NB4 (cell line): ENCODE results near the gene CYP2B6.
"Not testable (repeated sequence)": the region's sequence is repeated elsewhere in the genome, so short reads cannot be mapped to it uniquely, and the experiment has no call there.

Source experiments
- DNase-seq: peaks from one replicate; pipeline ENCODE4 v3.0.0; 2010; ENCODE audit warnings: low read depth
- H3K4me3 ChIP-seq: one replicate; pipeline ENCODE4 v1.5.1; 2011; ENCODE audit warnings: mild to moderate bottlenecking, low read depth, low read length, moderate library complexity
- MYC ChIP-seq: IDR thresholded peaks from 2 replicates; pipeline ENCODE4 v1.6.1; 2011; ENCODE audit warnings: low read depth, low read length
- POLR2A ChIP-seq: IDR thresholded peaks from 2 replicates; pipeline ENCODE4 v1.6.1; 2011; ENCODE audit warnings: mild to moderate bottlenecking; ENCODE audit not compliant: insufficient read length; ENCODE audit errors: extremely low read depth
- TF ChIP-seq, protein P1 (sequence below): IDR thresholded peaks from one replicate; pipeline ENCODE4 v1.5.1; 2012; ENCODE audit warnings: low read depth, low read length
- TF ChIP-seq, protein P2 (sequence below): IDR thresholded peaks from 2 replicates; pipeline ENCODE4 v1.6.1; 2011; ENCODE audit warnings: low read depth, low read length

The CYP2B6 gene

DNA sequence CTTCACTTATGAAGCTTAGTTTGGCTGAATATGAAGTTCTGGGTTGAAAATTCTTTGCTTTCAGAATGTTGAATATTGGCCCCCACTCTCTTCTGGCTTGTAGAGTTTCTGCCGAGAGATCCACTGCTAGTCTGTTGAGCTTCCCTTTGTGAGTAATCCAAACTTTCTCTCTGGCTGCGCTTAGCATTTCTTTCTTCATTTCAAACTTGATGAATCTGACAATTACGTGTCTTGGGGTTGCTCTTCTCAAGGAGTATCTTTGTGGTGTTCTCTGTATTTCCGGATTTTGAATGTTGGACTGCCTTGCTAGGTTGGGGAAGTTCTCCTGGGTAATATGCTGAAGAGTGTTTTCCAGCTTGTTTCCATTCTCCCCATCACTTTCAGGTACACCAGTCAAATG is 21.4 kb upstream of the CYP2B6 start:
- H3K4me3 ChIP-seq, DNase-seq: not testable (repeated sequence)

DNA sequence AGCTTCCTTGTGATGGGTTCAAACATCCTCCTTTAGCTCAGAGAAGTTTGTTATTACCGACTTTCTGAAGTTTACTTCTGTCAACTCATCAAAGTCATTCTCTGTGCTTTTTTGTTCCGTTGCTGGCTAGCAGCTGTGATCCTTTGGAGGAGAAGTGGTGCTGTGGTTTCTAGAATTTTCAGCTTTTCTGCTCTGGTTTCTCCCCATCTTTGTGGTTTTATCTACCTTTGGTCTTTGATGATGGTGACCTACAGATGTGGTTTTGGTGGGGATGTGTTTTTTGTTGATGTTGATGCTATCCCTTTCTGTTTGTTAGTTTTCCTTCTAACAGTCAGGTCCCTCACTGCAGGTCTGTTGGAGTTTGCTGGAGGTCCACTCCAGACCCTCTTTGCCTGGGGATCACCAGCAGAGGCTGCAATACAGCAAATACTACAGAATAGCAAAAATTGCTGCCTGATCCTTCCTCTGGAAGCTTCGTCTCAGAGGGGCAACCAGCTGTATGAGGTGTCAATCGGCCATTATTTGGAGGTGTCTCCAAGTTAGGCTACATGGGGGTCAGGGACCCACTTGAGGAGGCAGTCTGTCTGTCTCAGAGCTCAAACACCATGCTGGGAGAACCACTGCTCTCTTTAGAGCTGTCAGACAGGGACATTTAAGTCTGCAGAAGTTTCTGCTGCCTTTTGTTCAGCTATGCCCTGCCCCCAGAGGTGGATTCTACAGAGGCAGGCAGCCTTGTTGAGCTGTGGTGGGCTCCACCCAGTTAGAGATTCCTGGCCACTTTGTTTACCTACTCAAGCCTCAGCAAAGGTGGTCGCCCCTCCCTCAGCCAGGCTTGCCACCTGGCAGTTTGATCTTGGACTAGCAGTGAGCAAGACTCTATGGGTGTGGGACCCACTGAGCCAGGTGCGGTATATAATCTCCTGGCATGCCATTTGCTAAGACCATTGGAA is 20.4 kb upstream of the CYP2B6 start:
- not testable (repeated sequence) for H3K4me3 ChIP-seq, DNase-seq

DNA sequence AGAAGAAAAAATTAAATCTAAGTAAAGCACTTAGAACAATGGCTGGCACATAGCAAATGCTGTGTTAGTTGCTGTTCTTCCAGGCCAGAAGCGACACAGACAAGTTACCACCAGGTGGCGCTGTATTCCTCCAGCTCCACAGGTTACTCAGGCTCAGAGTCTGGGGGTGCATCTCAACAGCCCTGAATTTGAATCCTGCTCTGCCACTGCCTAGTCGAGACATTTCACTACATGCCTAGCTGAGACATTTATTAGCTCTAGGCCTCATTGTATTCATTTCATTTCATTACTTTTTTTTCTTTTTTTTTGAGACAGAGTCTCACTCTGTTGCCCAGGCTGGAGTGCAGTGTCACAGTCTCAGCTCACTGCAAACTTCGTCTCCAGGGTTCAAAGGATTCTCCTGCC is 16.4 kb upstream of the CYP2B6 start:
- TF ChIP-seq, protein P1, sequence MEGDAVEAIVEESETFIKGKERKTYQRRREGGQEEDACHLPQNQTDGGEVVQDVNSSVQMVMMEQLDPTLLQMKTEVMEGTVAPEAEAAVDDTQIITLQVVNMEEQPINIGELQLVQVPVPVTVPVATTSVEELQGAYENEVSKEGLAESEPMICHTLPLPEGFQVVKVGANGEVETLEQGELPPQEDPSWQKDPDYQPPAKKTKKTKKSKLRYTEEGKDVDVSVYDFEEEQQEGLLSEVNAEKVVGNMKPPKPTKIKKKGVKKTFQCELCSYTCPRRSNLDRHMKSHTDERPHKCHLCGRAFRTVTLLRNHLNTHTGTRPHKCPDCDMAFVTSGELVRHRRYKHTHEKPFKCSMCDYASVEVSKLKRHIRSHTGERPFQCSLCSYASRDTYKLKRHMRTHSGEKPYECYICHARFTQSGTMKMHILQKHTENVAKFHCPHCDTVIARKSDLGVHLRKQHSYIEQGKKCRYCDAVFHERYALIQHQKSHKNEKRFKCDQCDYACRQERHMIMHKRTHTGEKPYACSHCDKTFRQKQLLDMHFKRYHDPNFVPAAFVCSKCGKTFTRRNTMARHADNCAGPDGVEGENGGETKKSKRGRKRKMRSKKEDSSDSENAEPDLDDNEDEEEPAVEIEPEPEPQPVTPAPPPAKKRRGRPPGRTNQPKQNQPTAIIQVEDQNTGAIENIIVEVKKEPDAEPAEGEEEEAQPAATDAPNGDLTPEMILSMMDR = peak; percentile 64
- TF ChIP-seq, protein P2, sequence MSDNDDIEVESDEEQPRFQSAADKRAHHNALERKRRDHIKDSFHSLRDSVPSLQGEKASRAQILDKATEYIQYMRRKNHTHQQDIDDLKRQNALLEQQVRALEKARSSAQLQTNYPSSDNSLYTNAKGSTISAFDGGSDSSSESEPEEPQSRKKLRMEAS = no peak
- TF ChIP-seq MYC = no peak
- H3K4me3 ChIP-seq = no peak overlapping the region
- DNase-seq = peak; percentile 69

DNA sequence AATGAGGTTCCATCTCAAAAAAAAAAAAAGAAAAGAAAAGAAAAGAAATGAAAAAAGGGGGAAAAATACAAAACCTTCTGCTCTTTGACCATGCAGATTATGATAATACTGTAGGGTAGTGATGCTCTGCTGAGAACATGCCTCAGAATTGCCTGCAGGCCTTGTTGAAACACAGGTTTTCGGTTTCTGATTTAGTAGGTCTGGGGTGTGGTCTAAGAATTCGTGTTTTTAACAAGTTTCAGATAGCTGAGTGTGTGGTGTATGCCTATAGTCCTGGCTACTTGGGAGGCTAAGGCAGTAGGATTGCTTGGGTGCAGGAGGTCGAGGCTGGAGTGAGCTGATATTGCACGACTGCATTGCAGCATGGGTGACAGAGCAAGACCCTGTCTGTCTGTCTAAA is 14.9 kb upstream of the CYP2B6 start:
- TF ChIP-seq, protein P2 = no peak
- TF ChIP-seq, protein P1 = no peak
- TF ChIP-seq MYC (no peak), POLR2A (no peak)
- DNase-seq = no peak

DNA sequence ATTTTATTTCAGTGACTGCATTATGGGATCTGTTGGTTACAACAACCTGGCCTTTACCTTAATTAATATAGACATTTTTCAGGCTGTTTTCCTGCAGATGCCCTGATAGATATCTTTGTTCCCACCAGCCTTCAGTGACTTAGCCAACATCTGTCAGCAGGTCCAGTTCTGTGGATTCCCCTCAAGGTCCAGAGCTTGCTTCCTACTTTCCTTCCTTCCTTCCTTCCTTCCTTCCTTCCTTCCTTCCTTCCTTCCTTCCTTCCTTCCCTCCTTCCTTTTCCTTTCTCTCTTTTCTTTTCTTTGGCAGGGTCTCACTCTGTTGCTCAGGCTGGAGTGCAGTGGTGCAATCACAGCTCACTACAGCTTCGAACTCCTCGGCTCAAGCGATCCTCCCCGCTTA is 14.4 kb upstream of the CYP2B6 start:
- no peak for DNase-seq
- H3K4me3 ChIP-seq = no peak overlapping the region
- TF ChIP-seq, protein P2 = no peak
- TF ChIP-seq POLR2A = no peak
- TF ChIP-seq, protein P1 = no peak

More for the DNA sequence above, 14.9 kb upstream of the CYP2B6 start:
- no peak overlapping the region for H3K4me3 ChIP-seq

DNA sequence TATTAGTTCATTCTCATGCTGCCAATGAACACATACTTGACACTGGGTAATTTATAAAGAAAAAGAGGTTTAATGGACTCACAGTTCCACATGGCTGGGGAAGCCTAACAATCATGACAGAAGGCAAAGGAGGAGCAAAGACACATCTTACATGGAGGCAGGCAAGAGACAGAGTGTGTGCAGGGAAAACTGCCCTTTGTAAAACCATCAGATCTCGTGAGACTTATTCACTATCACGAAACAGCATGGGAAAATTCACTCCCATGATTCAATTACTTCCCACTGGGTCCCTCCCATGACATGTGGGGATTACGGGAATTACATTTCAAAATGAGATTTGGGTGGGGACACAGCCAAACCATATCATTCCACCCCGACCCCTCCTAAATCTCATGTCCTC is 11.3 kb upstream of the CYP2B6 start:
- not testable (repeated sequence) for DNase-seq, H3K4me3 ChIP-seq

DNA sequence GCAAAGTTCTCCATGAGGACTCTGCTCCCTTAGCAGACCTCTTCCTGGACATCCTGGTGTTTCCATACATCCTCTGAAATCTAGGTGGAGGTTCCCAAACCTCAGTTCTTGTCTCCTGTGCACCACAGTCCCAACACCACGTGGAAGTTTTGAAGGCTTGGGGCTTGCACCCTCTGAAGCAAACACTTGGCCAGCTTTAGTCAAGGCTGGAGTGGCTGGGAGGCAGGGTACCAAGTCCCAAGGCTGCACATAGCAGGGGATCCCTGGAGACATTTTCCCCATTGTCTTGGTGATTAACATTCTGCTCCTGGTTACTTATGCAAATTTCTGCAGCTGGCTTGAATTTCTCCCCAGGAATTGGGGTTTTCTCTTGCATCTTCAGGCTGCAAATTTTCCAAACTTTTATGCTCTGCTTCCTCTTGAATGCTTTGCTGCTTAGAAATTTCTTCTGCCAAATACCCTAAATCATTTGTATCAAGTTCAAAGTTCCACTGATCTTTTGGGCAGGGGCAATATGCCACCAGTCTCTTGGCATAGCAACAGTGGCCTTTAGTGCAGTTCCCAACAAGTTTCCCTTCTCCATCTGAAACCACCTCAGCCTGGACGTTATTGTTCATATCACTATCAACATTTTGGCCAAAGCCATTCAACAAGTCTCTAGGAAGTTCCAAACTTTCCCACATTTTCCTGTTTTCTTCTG is 10.2 kb upstream of the CYP2B6 start:
- not testable (repeated sequence) for DNase-seq, H3K4me3 ChIP-seq

DNA sequence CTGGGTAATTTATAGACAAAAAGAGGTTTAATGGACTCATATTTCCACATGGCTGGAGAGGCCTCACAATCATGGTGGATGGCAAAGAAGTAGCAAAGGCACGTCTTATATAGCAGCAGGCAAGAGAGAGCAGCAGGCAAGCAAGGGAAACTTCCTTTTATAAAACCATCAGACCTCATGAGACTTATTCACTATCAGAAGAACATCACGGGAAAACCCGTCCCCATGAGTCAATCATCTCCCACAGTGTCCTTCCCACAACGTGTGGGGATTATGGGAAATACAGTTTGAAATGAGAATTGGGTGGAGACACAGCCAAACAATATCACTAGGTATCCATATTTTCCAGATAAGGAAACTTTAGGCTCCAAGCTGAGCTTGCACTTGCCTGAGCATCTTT is 9.5 kb upstream of the CYP2B6 start:
- no peak for DNase-seq
- no peak overlapping the region for H3K4me3 ChIP-seq
- no peak for TF ChIP-seq POLR2A
- TF ChIP-seq, protein P1 = no peak
- TF ChIP-seq, protein P2 = no peak
- TF ChIP-seq MYC = no peak
